SKM-1 (cell line): ENCODE data around the gene RNF144A.
A peak's percentile ranks its signal among the peaks of the same experiment; 100 is the strongest.

Experiments used
- DNase-seq: peaks from one replicate; lab custom pipeline; 2025; ENCODE audit not compliant: unreplicated experiment; lab: John Stamatoyannopoulos, UW

Gene RNF144A

GRCh38 chr2:7073901-7074300, 156.7 kb downstream of the RNF144A start:
- no peak for DNase-seq

GRCh38 chr2:7075834-7076233, 158.6 kb downstream of the RNF144A start:
- DNase-seq = no peak

GRCh38 chr2:7077660-7078267, 160.6 kb downstream of the RNF144A start:
- DNase-seq = no peak

GRCh38 chr2:7083580-7084509, 166.6 kb downstream of the RNF144A start:
- DNase-seq = peak; percentile 42

- no peak for DNase-seq
Measured at GRCh38 chr2:7084601-7085000, 167.4 kb downstream of the RNF144A start.

- DNase-seq = no peak
Measured at GRCh38 chr2:7089284-7089683, 172.1 kb downstream of the RNF144A start.

GRCh38 chr2:7089898-7090510, 172.8 kb downstream of the RNF144A start:
- DNase-seq = no peak

GRCh38 chr2:7093376-7093775, 176.2 kb downstream of the RNF144A start:
- no peak for DNase-seq
